Superior temporal gyrus (tissue), 1 donor: ENCODE data around the gene ABI3BP.

Source experiments
- DNase-seq: peaks from one replicate; pipeline ENCODE4 v3.0.0-alpha.2; 2016; ENCODE audit errors: extremely low spot score

Gene ABI3BP

GRCh38 chr3:100834332-100834731 lies 158.9 kb downstream of the ABI3BP start:
- no peak for DNase-seq

- DNase-seq = peak; percentile 83
Observed at GRCh38 chr3:100833483-100833882, 159.7 kb downstream of the ABI3BP start.

GRCh38 chr3:100831629-100832028 lies 161.6 kb downstream of the ABI3BP start:
- no peak for DNase-seq

- no peak for DNase-seq
Observed at GRCh38 chr3:100830931-100831330, 162.3 kb downstream of the ABI3BP start.

GRCh38 chr3:100825574-100825973 lies 167.6 kb downstream of the ABI3BP start:
- DNase-seq = no peak

GRCh38 chr3:100815583-100815982 lies 177.6 kb downstream of the ABI3BP start:
- DNase-seq = no peak

GRCh38 chr3:100813828-100814227 lies 179.4 kb downstream of the ABI3BP start:
- DNase-seq = no peak

GRCh38 chr3:100811779-100812507 lies 181.3 kb downstream of the ABI3BP start:
- DNase-seq = no peak

GRCh38 chr3:100810671-100811070 lies 182.6 kb downstream of the ABI3BP start:
- no peak for DNase-seq

GRCh38 chr3:100804631-100805030 lies 188.6 kb downstream of the ABI3BP start:
- DNase-seq = no peak

GRCh38 chr3:100803711-100804110 lies 189.5 kb downstream of the ABI3BP start:
- no peak for DNase-seq

- no peak for DNase-seq
Observed at GRCh38 chr3:100802126-100802525, 191.1 kb downstream of the ABI3BP start.

GRCh38 chr3:100798012-100798411 lies 195.2 kb downstream of the ABI3BP start:
- DNase-seq = no peak

GRCh38 chr3:100796556-100796955 lies 196.7 kb downstream of the ABI3BP start:
- DNase-seq = peak; percentile 50

- DNase-seq = no peak
Observed at GRCh38 chr3:100789579-100789978, 203.6 kb downstream of the ABI3BP start.

- no peak for DNase-seq
Observed at GRCh38 chr3:100783619-100784018, 209.6 kb downstream of the ABI3BP start.

GRCh38 chr3:100782906-100783305 lies 210.3 kb downstream of the ABI3BP start:
- DNase-seq = no peak

GRCh38 chr3:100782348-100782747 lies 210.9 kb downstream of the ABI3BP start:
- DNase-seq = no peak

- no peak for DNase-seq
Observed at GRCh38 chr3:100781301-100781700, 211.9 kb downstream of the ABI3BP start.

GRCh38 chr3:100780071-100780622 lies 213.1 kb downstream of the ABI3BP start:
- DNase-seq = no peak

GRCh38 chr3:100779480-100779879 lies 213.7 kb downstream of the ABI3BP start:
- DNase-seq = no peak

- DNase-seq = no peak
Observed at GRCh38 chr3:100777271-100777670, 215.9 kb downstream of the ABI3BP start.

GRCh38 chr3:100776746-100777145 lies 216.5 kb downstream of the ABI3BP start:
- DNase-seq = no peak
